ENCODE data around the gene SYNJ2.

DNA sequence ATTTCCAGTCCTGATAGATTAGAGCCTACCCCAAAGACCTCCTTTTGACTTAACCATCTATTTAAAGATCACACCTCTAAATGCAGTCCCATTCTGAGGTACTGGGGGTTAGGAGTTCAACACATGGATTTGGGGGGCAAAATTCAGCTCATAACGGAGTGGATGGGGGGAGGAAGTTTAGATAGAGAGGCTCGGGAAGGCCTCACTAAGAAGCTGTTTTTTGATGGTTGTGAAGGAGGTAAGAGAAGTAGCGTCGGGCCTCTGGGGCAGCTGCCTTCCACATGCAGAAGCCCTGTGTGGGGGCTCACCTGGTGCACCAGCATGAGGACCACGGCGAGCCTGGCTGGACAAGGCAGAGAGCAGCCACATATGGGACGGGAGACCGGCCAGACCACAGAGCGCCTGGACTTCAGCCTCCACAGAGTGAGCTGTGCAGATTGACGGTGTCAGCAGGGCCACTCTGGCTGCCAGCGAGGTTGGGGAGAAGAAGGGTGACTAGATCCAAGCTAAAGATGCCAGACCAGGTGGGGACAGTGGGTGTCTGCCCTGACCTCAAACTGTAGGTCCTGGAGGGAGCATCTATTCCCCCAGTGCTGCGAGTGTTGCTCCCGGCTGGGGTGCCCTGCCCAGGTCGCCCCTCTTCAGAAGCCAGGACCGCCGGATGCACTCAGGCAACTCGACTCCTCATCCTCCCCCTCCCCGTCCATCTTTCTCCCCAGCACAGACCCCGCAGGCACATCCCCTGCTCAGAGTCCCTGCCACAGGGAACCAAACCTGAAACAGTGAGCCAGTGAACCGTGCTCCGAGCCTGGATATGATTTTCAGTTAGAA lies 5.1 kb upstream of the SYNJ2 start:
- TF ChIP-seq CTCF (conservative IDR thresholded peaks at IDR 0.05; ENCODE audit: low read depth, low read length) (no peak), RAD21 (IDR thresholded peaks at IDR 0.05; ENCODE audit: low read length) (no peak)
